ENCODE results near the gene ALDH3B1. TPM values are rescaled to one million over a fixed set of nuclear protein-coding genes. Genes with fewer than 3 reads are reported as not detected.

Gene ALDH3B1
- total and polyA plus RNA-seq, 2 of the 4 experiments (the other 2 are of a cell fraction), result 11.8 to 22.8 TPM

- no peak overlapping the region for H4K8ac ChIP-seq (ENCODE audit: low read depth in 2 of 2, low read length in 2 of 2)
- H3K4me1 ChIP-seq (ENCODE audit: control insufficient read depth, insufficient read depth, low read length), result no peaks in the 10 kb centered on the region
- dilution Hi-C loops (cut with HindIII; ENCODE audit: low sequenced_read_pairs, unreplicated experiment) (no loop called here), in situ Hi-C loops (cut with MboI; ENCODE audit: low sequenced_read_pairs) (loop anchor here (10.0 kb wide), 1 partner anchor 108 kb away; no protein-coding TSS in a partner anchor), intact Hi-C loops (cut with micrococcal nuclease) (no loop called here)
- H3K14ac ChIP-seq (replicated peaks; ENCODE audit: low read depth, low read length), result no peak overlapping the region
- BruUV-seq (replicated peaks), result no TSS peak
- no peak overlapping the region for H2BK20ac ChIP-seq (ENCODE audit: low read depth, low read length)
- H2AK9ac ChIP-seq (replicated peaks; ENCODE audit: low read depth, low read length, poor library complexity), result no peak overlapping the region
- H3K27me3 ChIP-seq (ENCODE audit: control insufficient read depth, insufficient read depth, low read length), result no peaks in the 10 kb centered on the region
- DNase-seq (no peak), ATAC-seq (ENCODE audit: low read depth) (no peak)
- ChIA-PET POLR2A (ENCODE audit: unreplicated experiment) (no interaction called here), CTCF (no interaction called here)
- no peaks in the 10 kb centered on the region for H4K20me1 ChIP-seq (ENCODE audit: insufficient read depth, low read length)
- no peak overlapping the region for H2BK5ac ChIP-seq (ENCODE audit: low read depth, low read length, poor library complexity, severe bottlenecking)
- no peak for TF ChIP-seq MAFK (IDR thresholded peaks at IDR 0.05; ENCODE audit: low read depth, low read length)
- no peak for TF ChIP-seq ELK1 (IDR thresholded peaks at IDR 0.05; ENCODE audit: borderline replicate concordance, low read depth, low read length)
- no peak for TF ChIP-seq SMC3 (IDR thresholded peaks at IDR 0.05; ENCODE audit: low read depth, low read length)
- TF ChIP-seq CTCF (conservative IDR thresholded peaks at IDR 0.05; ENCODE audit: low read depth, low read length), result no peak
- TF ChIP-seq RCOR1 (IDR thresholded peaks at IDR 0.05; ENCODE audit: insufficient replicate concordance, low read length), result no peak
- no peak for TF ChIP-seq FOS (IDR thresholded peaks at IDR 0.05; ENCODE audit: low read depth, low read length)
- no peak for TF ChIP-seq NFE2L2 (IDR thresholded peaks at IDR 0.05; ENCODE audit: low read depth, low read length)
- TF ChIP-seq MAZ (IDR thresholded peaks at IDR 0.05; ENCODE audit: borderline replicate concordance, low read depth, low read length), result no peak
- TF ChIP-seq RFX5 (IDR thresholded peaks at IDR 0.05; ENCODE audit: low read depth, low read length), result no peak
- TF ChIP-seq USF2 (IDR thresholded peaks at IDR 0.05; ENCODE audit: low read depth, low read length), result no peak
- no peak for TF ChIP-seq CHD1 (IDR thresholded peaks at IDR 0.05; ENCODE audit: low read depth, low read length)
- no peak for TF ChIP-seq MXI1 (IDR thresholded peaks at IDR 0.05; ENCODE audit: borderline replicate concordance, low read depth, low read length)
- no peak for TF ChIP-seq POLR2A (IDR thresholded peaks at IDR 0.05; ENCODE audit: low read depth, low read length)
- no peak for TF ChIP-seq BHLHE40 (IDR thresholded peaks at IDR 0.05; ENCODE audit: low read depth, low read length)
- no peak overlapping the region for H2AK5ac ChIP-seq (ENCODE audit: low read depth, low read length)
- 93% methylated on average over 2 of the region's 3 CpGs; no CpG with 5 or more reads in 1 of the 2 experiments for WGBS, 2 experiments (ENCODE audit: extremely low coverage in 2 of 2, insufficient read length in 1 of 2)
- no peak overlapping the region for H4K5ac ChIP-seq (ENCODE audit: low read depth, low read length)
- H3K9me1 ChIP-seq (ENCODE audit: insufficient read depth, low read length), result peaks cover 4% of the 10 kb centered on the region; the same call in 1 of the 2 replicates
- no peaks in the 10 kb centered on the region for H3K79me1 ChIP-seq (ENCODE audit: low read depth in 1 of 2, low read length in 2 of 2)
- no peak overlapping the region for H3K4me3 ChIP-seq (ENCODE audit: insufficient read depth, low read depth, low read length)
- H3K23ac ChIP-seq (ENCODE audit: low read depth, low read length), result no peak overlapping the region
- H3K27ac ChIP-seq (ENCODE audit: insufficient read depth, low read length), result no peak overlapping the region
- H3K9ac ChIP-seq (ENCODE audit: low read depth, low read length), result no peak overlapping the region
- H3K4me2 ChIP-seq (ENCODE audit: low read depth, low read length), result no peak overlapping the region
- no peak overlapping the region for H2BK120ac ChIP-seq (ENCODE audit: low read depth, low read length)
- no peak overlapping the region for H2BK15ac ChIP-seq (ENCODE audit: low read depth, low read length)
- no peak overlapping the region for H4K91ac ChIP-seq (ENCODE audit: insufficient read depth, low read depth, low read length)
- H3K56ac ChIP-seq (ENCODE audit: extremely low read depth, insufficient read depth, low read length), result no peak overlapping the region
- H2AFZ ChIP-seq (replicated peaks; ENCODE audit: low read length, poor library complexity), result no peak overlapping the region
- no peak overlapping the region for H3K18ac ChIP-seq (ENCODE audit: low read depth, low read length)
- no peaks in the 10 kb centered on the region for H3K9me3 ChIP-seq (ENCODE audit: control insufficient read depth, insufficient read depth, low read length)
- H3K36me3 ChIP-seq (ENCODE audit: control insufficient read depth, insufficient read depth, low read length), result peaks cover 46% of the 10 kb centered on the region
- no peak overlapping the region for H3K4ac ChIP-seq (ENCODE audit: low read depth, low read length)
Measured at GRCh38 chr11:68066742-68067141, 56.6 kb downstream of the ALDH3B1 start.

All from IMR-90 (cell line).